ENCODE results near the gene GP1BB. TPM values are rescaled to one million over a fixed set of nuclear protein-coding genes. Genes with fewer than 3 reads are reported as not detected.

GP1BB gene
- total and polyA plus RNA-seq, 2 of the 4 experiments (the other 2 are of a cell fraction) = 0.18 to 1.5 TPM

DNA sequence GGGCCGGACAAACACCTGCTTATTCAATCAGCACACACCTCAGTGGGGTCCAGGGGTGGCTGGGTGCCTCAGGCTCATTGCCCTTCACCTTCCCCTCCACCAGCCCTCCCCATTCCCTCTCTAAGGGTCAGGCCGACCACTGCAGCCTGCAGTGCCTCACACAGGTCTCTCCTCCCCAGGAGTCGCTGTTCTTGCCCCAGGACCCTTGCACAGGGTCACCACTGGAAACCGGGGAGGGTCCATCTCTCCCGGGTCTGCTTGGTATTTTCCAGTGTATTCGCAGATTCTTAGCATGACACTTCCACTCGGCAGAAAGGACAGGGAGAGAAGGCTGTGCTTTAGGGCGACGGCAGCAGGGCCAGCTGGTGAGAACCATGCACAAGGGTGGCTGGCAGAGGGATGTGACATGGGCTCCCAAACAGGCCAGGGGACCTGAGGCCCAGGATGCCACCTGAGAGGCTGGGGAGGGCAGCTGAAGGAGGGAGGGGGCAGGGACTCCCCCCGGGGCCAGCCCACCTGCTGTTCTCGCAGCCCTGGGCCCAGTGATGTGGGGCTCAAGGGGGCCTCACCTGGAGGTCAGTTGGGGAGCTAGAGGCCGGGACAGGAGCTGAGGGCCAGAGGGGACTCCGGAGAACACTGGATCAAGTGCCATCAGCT is 21.1 kb downstream of the GP1BB start:
- POLR2A ChIA-PET (ENCODE audit: unreplicated experiment) = no interaction called here
- in situ Hi-C loops (cut with MboI; ENCODE audit: low sequenced_read_pairs) = no loop called here
- H3K4me2 ChIP-seq (ENCODE audit: low read depth, low read length) = no peak overlapping the region
- 74% methylated on average over 9 of the region's 13 CpGs; no CpG with 5 or more reads in 1 of the 2 experiments for WGBS, 2 experiments (ENCODE audit: extremely low coverage in 2 of 2, insufficient read length in 1 of 2)
- dilution Hi-C loops (cut with HindIII; ENCODE audit: low sequenced_read_pairs, unreplicated experiment) = no loop called here
- H2BK120ac ChIP-seq (ENCODE audit: low read depth, low read length) = no peak overlapping the region; the same call in 1 of the 2 replicates
- H2BK20ac ChIP-seq (ENCODE audit: low read depth, low read length) = no peak overlapping the region
- no peak overlapping the region for H3K56ac ChIP-seq (ENCODE audit: extremely low read depth, insufficient read depth, low read length)
- peak overlapping the region; percentile 3 for H2AK9ac ChIP-seq (replicated peaks; ENCODE audit: low read depth, low read length, poor library complexity)
- H3K18ac ChIP-seq (ENCODE audit: low read depth, low read length) = no peak overlapping the region
- BruUV-seq (replicated peaks) = no TSS peak
- no peaks in the 10 kb centered on the region for H3K4me1 ChIP-seq (ENCODE audit: control insufficient read depth, insufficient read depth, low read length)
- H3K27me3 ChIP-seq (ENCODE audit: control insufficient read depth, insufficient read depth, low read length) = peaks cover 10% of the 10 kb centered on the region; the same call in 1 of the 2 replicates
- TF ChIP-seq CHD1 (IDR thresholded peaks at IDR 0.05; ENCODE audit: low read depth, low read length) (no peak), NFE2L2 (IDR thresholded peaks at IDR 0.05; ENCODE audit: low read depth, low read length) (no peak), ELK1 (IDR thresholded peaks at IDR 0.05; ENCODE audit: borderline replicate concordance, low read depth, low read length) (no peak), POLR2A (IDR thresholded peaks at IDR 0.05; ENCODE audit: low read depth, low read length) (no peak), RAD21 (IDR thresholded peaks at IDR 0.05; ENCODE audit: low read length) (no peak)
- no peaks in the 10 kb centered on the region for H3K36me3 ChIP-seq (ENCODE audit: control insufficient read depth, insufficient read depth, low read length)
- no peaks in the 10 kb centered on the region for H3K9me3 ChIP-seq (ENCODE audit: control insufficient read depth, insufficient read depth, low read length)
- no peak overlapping the region for H3K9ac ChIP-seq (ENCODE audit: low read depth, low read length)
- no peak overlapping the region for H3K4me3 ChIP-seq (ENCODE audit: insufficient read depth, low read depth, low read length)
- no peak overlapping the region for H2AFZ ChIP-seq (replicated peaks; ENCODE audit: low read length, poor library complexity)
- H4K91ac ChIP-seq (ENCODE audit: insufficient read depth, low read depth, low read length) = no peak overlapping the region
- H3K79me1 ChIP-seq (ENCODE audit: low read depth in 1 of 2, low read length in 2 of 2) = no peaks in the 10 kb centered on the region
- no peak for ATAC-seq (ENCODE audit: low read depth)
- CTCF ChIA-PET = interaction anchor here (1.6 kb wide), 1 partner anchor 13 kb away, joined by 4 read pairs; no protein-coding TSS in a partner anchor
- no peaks in the 10 kb centered on the region for H3K9me1 ChIP-seq (ENCODE audit: insufficient read depth, low read length)
- no peak overlapping the region for H2BK15ac ChIP-seq (ENCODE audit: low read depth, low read length)
- H3K27ac ChIP-seq (ENCODE audit: insufficient read depth, low read length) = no peak overlapping the region
- no peak overlapping the region for H3K4ac ChIP-seq (ENCODE audit: low read depth, low read length)
- DNase-seq = no peak
- H4K5ac ChIP-seq (ENCODE audit: low read depth, low read length) = no peak overlapping the region
- no peaks in the 10 kb centered on the region; the same call in 1 of the 2 replicates for H4K20me1 ChIP-seq (ENCODE audit: insufficient read depth, low read length)
- no peak overlapping the region for H4K8ac ChIP-seq (ENCODE audit: low read depth in 2 of 2, low read length in 2 of 2)
- intact Hi-C loops (cut with micrococcal nuclease) = no loop called here
- H2BK5ac ChIP-seq (ENCODE audit: low read depth, low read length, poor library complexity, severe bottlenecking) = no peak overlapping the region
- no peak overlapping the region for H3K14ac ChIP-seq (replicated peaks; ENCODE audit: low read depth, low read length)
- H2AK5ac ChIP-seq (ENCODE audit: low read depth, low read length) = no peak overlapping the region
- no peak overlapping the region for H3K23ac ChIP-seq (ENCODE audit: low read depth, low read length)

Measured in IMR-90 (cell line).